GM19395 (cell line): ENCODE data around the gene IL1A.

ENCODE experiments used
- ATAC-seq: cut with Tn5 transposase; IDR thresholded peaks from one replicate; pipeline ENCODE4 v1.9.1; 2021; ENCODE audit warnings: mild to moderate bottlenecking, moderate library complexity; ENCODE audit not compliant: unreplicated experiment

Gene IL1A

DNA sequence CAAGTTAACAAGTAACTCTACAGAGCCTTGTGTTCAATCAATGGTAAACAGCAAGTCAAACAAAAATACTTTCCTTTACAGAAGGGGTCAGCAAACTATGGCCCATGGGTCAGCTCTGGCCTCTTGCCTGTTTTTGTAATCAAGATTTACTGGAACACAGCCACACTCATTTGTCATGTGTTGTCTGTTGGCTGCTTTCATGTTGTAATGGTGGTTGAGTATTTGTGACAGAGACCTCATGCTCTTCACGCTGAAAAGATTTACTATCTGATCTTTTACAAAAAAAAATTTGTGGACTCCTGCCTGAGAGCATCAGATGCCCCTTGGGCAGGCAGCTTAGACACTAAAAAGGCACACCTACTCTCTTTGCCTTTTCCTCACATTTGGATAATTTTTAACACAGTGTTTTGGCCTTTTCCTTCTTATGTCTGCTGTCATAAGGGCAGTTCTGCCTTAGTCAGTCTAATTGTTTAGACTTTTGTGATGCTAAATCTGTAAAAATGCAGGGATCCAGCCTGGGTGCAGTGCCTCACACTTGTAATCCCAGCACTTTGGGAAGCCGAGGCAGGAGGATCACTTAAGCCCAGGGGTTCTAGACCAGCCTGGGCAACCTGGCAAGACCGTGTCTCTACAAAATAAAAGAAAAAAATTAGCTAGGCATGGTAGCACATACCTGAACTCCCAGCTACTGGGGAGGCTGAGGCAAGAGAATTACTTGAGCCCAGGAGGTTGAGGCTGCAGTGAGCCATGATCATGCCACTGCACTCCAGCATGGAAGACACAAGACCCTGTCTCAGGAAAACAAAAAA, 34.0 kb upstream of the IL1A start:
- no peak for ATAC-seq

DNA sequence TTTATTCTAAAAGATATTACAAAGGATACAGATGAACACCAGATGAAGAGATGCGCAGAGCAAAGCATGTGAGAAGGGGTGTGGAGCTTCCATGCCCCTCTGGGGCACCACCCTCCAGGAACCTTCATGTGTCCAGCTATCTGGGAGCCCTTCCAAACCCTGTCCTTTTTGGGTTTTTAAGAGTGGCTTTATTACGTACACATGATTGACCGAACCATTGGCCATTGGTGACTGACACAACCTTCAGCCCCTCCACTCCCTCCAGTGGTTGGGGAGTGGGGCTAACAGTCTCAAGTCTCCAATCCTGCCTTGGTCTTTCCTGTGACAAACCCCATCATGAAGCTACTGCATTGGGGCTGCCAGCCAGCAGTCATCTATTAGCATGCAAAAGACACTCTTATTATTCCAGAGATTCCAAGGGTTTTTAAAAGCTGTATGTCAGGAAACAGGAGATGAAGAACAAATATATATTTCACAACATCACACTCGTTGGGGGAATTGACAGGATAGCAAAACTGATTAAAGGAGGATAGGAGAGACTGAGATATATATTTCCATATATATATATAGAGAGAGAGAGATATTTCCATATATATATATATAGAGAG, 32.9 kb upstream of the IL1A start:
- no peak for ATAC-seq

DNA sequence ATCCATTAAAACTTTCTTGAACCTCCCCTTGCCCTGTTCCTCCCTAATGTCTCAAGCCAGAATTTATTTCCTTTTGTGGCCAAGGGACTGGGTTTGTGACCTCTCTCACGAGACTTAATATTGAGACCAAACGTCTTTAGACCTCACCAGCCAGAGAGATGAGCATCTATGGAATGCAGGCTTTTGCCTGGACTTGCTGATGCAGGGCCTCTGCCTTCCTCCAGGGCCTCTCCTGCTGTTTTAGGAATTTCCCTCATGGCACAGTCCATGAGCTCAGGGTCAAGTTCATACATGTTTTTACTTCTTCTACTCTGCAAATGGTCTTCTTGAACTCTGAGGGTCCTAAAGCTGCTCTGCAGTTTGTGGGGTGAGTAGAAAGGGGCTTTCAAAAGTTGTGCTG, 30.0 kb upstream of the IL1A start:
- ATAC-seq = no peak

DNA sequence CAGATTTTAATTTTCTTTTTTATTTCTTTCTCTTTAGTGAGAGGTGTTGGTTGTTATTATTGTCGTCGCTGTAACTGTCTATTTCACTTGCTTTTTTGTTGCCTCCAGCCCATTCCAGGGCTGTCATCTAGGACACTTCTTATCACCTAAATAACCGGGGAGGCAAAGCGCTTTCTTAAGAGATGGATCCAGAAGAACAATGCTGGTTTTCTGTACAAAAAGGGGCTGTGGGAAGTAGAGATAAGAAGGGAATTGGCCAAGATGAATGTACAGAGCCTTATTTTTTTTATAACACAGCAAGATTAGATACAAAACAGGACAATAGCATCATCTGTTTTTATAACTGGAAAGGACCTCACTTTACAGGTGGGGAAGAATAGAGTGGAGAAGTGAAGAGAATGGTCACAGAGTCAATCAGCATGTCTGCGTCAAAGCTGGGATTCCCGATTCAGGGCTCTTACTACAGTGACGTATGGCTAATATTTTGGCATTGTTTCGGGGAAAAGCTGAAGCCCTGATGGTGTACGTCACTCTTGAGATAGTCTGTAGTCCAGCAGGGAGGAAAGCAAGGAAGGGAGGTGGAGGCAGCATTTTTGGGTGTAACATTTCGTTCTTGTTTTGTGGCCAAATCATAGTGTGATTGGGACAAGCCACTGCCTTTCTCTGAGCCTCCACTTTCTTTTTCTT, 29.1 kb upstream of the IL1A start:
- no peak for ATAC-seq

DNA sequence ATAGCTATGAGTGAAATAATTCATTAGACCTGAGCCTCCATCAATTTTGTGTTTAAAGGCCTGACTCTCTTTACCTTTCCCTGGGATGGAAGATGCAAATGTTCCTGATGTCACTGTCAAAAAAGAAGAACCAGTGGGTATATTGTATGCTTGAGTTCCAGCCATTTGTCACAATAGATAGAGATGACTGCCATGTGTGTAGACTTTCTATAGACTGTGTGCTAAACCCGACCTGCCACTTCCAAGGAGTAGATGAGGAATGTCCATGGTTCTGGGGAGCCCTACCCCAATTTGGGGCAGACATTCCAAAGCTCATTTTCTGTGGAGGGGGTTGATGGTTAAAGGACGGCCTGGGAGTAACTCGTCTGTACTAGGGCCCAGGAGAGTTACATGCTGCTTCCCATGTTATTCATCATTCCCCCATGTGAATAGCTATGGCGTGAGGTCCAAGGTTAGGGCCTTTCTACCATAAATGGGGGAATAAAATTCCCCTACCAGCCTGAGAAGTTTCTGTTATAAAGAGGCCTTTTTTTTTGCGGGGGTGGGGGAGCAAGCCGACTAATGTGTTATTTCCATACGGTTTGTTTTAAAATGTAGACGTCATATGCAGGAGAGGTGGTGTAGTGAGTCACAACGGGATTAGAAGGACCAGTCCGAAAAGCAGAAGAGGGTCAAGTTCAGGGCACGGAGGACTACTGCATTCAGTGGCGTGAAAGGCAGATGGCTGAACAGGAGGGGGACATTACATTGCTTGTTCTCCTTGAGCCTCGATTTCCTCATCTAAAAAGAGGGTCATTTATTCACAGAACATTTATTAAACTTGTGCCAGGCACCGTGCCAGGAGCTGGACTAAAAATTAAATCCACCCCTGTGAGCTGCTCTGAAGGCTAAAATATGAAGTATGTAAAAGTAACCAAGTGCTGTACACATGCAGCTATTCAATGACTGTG, 28.3 kb upstream of the IL1A start:
- no peak for ATAC-seq

DNA sequence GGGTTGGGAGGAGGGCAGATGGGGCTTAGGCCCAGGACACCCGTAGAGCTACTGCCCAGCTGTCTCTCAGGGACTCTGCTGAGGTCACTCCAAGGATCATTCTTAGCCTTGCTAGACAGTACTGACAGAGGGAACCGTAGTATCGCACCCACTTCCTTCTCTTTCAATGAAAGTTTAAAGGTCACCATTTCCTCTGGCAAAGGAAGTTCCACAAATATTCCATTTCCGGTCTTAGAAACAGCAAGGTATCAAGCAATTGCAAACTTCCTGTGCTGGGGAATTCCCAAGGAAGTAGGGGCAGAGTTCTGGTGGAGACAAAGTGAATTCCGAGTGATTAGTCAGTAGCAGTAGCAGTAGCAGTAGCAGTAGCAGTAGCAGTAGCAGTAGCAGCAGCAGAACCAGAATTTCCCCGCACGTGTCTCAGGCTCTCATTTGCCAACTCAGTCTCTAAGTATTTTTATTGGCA, 27.6 kb upstream of the IL1A start:
- ATAC-seq = no peak

DNA sequence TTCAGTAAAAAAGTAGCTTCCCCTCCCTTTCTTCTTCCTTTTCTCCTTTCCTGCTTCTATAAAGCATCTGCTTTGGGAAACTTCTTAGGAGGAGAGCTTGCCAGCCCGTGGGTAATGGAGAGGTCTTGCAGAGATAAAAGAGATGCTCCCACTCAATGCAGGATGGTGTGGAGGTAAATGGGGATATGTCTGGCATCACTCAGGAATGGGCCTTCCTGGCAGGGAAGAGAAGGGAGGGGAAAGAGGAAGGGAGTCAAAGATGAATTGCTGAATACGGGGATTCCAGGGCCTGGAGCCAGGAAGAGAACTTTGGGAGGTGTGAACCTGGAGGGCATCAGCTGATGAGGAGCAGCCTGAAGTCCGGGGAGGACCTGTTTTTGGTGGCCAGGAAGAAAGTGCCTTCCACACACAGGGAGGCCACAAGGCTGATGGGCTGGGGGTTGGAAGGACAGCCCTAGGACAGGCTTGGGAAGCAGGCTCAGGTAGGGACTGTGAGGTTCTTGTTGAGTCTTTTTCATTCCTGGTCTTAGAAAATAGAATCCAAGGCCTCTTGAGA, 27.1 kb upstream of the IL1A start:
- no peak for ATAC-seq

DNA sequence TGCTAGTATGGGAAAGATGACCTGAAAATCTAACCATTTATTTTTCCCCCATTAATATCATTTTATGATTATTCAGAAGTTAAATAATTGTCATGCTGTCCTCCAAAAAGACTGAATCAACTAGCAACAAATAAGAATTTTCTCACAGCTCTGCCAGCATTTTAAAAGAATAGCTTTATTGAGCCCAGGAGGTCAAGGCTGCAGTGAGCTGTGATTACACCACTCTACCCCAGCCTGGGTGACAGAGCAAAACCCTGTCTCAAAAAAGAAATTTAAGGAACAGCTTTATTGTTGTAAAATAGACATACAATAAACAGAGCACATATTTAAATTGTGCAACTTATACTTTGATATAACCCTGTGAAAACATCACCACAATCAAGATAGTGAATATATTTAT, 24.8 kb upstream of the IL1A start:
- no peak for ATAC-seq

DNA sequence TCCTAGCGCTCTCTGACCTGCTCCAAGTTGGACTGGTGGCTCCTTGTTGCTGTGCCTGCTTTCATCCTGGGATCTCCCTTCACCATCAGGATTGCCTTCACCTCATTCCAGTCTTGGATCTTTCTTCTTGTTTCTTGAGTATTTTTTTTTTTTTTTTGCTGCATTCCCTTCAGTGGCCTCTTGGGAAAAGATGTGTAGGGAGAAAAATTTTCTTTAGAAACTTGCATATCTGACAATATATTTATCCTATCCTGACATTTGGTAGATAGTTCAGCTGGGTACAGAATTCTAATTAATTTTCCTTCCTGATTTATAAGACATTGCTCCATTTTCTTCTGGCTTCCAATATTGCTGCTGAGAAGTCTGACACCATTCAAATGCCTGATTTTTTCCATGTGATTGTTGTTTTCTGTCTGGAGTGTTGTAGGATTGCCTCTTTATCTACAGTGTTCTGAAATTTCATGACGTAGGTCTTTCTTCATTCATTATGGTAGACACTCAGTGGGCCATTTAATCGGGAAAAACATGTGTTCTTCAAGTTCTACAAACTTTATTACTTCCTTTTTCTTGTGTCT, 23.0 kb upstream of the IL1A start:
- ATAC-seq = no peak

DNA sequence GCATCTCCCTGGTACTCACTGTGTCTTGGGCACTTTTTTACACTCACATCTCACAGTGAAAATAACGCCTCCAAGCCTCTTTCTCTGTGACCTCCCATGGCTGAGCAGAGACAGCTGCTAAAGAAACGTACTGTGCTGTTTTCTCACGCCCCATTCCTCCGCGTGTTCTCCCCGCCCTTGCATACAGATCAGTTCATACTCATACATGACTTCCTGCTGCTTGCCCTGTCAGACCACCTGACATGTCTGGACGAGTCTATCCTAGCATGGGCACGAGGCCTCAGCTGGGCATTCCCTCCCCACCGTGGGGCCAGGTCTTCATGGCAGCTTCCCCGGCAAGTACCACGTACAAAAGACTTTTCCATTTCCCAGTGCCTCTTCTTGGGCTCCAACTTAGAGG, 21.2 kb upstream of the IL1A start:
- ATAC-seq = no peak

DNA sequence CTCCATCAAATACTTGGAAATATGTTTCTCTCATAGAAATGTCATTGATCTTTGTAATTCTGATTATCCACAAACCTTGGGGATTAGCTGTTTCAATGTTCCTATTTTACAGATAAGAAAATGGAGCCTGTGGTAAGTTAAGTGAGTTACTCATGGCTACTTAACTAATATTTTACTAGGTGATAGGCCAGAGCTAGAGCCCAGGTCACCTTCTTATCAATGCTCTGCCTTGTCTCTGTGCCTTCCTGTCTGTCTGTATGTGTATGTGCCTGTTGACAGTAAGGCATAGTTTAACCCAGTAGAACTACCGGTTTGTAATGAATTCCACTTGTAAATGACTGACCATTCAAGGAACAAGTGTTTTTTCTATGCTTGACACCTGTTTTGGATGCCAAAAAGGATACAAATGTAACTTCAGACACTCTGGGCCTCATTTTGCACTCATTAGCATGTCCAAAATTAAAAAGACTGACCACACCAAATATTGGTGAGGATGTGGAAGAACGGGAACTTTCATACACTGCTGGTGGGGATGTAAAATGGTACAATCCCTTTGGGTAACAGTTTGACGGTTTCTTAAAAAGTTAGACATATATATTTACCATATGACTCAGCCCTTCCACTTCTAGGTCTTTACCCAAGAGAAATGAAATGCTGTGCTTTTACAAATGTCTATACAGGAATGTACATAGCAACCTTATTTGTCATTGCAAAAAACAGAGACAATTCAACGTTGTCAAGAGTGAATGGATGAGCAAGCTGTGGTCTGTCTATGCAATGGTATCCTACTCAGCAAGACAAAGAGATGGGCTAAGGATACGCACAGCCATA, 19.6 kb upstream of the IL1A start:
- no peak for ATAC-seq

DNA sequence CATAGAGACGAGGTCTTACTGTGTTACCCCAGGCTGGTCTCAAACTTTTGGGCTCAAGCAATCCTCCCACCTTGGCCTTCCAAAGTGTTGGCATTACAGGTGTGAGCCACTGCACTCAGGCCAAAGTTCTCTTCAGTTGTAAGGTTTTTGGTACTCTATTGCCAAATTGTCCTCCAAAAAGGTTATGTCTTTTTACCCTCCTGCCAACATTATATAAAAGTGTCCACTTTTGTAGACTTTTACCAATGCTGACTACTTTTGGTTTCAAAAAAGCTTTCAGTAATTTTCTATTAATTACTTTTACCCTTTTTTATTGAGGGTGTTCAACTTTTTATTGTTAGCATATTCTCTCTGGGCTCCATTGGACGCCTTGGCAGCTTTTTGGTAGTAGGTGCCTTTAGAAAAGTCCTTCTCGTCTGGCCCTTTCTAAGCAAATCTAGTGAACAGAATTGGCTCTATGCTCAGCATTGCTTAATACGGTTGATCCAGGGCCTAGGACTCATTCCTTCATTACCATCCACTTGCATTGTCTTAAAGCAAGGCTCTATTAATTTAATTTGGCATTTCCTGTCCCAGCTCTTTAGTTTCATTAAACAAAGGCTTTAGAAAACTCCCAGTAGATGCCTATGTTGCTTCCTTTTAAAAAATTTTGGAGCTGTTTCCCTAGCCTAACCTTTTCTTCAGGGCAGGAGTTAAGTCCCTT, 16.7 kb upstream of the IL1A start:
- no peak for ATAC-seq

DNA sequence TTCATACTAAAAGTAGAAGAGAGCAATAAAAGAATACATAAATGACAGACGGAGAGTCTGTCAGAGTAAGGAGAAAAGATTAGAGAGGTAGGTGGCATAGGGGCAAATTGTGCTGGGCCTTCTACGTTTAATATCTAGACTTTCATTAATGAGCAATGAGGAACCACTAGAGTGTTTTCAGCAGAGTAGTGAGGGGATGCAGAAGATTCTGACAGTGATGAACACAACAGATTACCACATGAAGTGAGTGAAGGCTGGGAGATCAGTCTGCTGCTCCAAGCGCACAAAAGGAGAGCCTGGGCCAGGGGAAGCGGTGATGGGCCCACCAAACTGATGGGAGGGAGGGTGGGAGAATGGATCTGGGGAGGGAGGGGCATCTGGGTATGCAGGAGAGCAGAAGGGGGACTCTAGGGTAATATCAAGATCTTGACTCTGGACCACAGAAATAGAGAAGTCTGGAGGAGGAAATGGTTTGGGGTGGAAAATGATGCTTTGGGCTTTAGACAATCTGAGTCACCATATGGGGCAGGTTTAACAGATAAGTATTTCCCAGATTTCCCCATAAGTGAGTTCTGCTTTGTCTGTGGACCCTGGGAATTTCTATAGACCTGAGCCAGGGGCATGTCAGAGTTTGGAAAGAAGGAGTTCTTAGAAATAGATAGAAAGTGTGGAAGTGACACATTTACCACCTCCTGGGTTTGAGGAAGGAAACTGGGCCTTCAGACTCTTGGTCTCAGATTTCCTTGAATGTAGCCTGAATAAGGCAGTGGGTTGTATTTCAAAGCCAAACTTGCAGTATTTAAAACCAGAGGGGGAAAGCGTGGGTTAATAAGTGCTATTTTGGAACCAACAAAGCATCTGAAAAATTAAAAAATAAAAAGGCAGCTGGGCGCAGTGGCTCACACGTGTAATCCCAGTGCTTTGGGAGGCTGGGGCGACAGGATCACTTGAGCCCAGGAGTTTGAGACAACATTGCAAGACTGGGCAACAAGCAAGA, 15.0 kb upstream of the IL1A start:
- no peak for ATAC-seq

DNA sequence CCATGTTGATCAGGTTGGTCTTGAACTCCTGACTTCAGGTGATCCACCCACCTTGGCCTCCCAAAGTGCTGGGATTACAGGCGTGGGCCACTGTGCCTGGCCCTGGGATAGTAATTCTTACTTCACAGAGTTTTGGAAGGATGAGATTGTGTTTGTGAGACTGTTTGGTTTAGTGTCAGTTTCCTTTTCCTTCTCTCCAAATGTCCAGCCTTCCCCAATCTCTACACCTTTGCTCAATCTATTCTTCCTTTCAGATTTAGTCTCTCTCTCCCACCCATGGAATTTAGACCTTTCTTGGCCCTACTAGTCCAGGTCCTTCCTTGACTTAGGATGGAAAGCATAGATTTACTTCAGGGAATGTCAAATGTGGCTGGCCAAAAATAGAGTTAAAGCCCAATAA, 12.2 kb upstream of the IL1A start:
- ATAC-seq = no peak

DNA sequence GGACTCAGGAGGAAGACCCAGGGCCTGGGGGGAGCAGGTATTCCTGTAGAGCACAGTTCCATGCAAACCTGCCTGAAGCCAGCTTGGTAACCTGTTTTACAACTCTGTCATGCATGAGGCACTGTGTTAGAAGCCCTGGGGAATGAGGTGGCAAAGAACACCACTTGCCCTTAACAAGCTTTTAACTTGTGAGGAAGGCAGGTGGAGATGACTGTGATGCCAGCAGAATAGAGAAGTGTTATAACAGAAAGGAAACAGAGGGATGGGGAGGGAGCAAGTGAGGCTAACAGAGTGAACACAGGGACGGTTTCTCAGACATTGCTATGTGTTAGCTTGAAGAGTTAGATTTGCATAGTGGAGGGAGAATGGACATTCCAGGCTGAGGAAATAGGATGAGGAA, 11.5 kb upstream of the IL1A start:
- no peak for ATAC-seq

DNA sequence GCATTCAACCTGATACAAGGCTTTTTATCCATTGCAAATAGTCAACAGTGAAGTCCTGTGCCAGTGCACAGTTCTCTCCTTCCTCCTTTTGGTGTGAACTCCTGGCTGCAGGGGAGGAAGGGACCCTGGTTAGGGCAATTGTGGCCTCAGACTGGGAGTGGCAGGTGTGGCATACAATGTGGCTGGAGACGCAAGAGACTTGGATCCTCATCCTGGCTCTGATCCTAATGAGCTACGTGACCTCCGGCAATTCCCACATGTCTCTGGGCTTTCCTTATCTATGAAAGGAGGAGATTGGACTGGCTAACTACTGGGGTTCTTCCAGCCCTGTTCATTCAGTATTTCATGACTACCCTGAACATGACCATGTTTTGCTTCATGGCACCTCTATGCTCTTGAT, 10.5 kb upstream of the IL1A start:
- ATAC-seq = no peak

DNA sequence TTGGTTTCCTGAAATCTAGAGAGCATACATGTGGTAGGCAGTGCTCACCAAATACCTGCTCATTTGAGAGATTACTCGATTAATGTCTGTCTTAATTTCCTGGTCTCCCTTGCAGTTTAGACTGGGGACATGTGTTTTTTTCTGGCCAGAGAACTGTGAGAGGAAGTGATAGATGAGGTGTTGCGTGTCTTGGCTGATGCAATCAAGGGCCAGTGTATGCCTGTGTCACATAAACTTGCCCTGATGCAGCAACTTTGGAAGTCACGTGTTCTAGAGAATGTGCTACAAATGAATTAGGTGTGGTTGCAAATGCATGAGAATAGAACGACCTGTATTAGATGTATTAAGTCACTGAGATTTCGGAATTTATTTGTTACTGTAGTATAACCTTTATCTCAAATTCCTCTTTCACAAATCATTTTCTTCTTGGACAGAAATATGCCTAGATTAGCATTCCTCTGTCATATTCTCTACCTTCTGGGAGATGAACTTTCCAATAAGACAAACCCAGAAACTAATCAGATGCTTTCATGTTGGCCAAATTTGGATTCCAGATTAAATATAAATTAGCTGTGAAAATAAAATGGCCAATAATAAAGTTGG, 9.9 kb upstream of the IL1A start:
- peak; percentile 82 for ATAC-seq
